Keratinocyte (primary cell): ENCODE data around the gene ZNF649. TPM values are rescaled to one million over a fixed set of nuclear protein-coding genes. Genes with fewer than 3 reads are reported as not detected.

ENCODE experiments used
- DNase-seq: peaks from one replicate; pipeline ENCODE4 v3.0.0-alpha.2; 2011; ENCODE audit warnings: low read depth, missing footprints, low spot score
- FAIRE-seq: peaks from 2 replicates; lab custom pipeline; 2011; peaks lifted over from hg19 to GRCh38; lab: Jason Lieb, UNC
- H2AFZ ChIP-seq: 2 replicates; pipeline ENCODE4 v1.6.0; 2012; ENCODE audit warnings: low read length, control low read depth, inconsistent platforms; ENCODE audit not compliant: control insufficient read depth
- H3K27ac ChIP-seq: 2 replicates; pipeline ENCODE4 v1.5.1; 2011; ENCODE audit warnings: low read length; ENCODE audit not compliant: control insufficient read depth, insufficient read depth
- H3K27me3 ChIP-seq: 3 replicates; pipeline ENCODE4 v1.6.0; 2011; ENCODE audit warnings: low read length; ENCODE audit not compliant: control insufficient read depth, insufficient read depth; ENCODE audit errors: extremely low read depth
- H3K36me3 ChIP-seq, 2 experiments: 2 replicates in 1 of 2; 3 replicates in 1 of 2; pipeline ENCODE4 v1.5.1; 2011; ENCODE audit warnings: low read length in 2 of 2, mild to moderate bottlenecking in 1 of 2; ENCODE audit not compliant: control insufficient read depth in 2 of 2, insufficient read depth in 2 of 2; ENCODE audit errors: extremely low read depth in 1 of 2
- H3K4me1 ChIP-seq: 3 replicates; pipeline ENCODE4 v1.5.1; 2011; ENCODE audit warnings: low read length; ENCODE audit not compliant: control insufficient read depth, insufficient read depth; ENCODE audit errors: extremely low read depth
- H3K4me2 ChIP-seq: 3 replicates; pipeline ENCODE4 v1.6.0; 2011; ENCODE audit warnings: low read depth, low read length; ENCODE audit not compliant: control insufficient read depth, insufficient read depth; ENCODE audit errors: extremely low read depth
- H3K4me3 ChIP-seq, 3 experiments: fragments of 200-600 bp in 1 of 3; sonication (generic) in 1 of 3; 2 replicates in 2 of 3; 3 replicates in 1 of 3; pipeline ENCODE4 v1.5.1; 2011 to 2016; ENCODE audit warnings: low read length in 3 of 3, mild to moderate bottlenecking in 3 of 3, control low read depth in 2 of 3, inconsistent platforms in 1 of 3, low read depth in 1 of 3, mixed read lengths in 1 of 3, mixed run types in 1 of 3, moderate library complexity in 1 of 3; ENCODE audit not compliant: control insufficient read depth in 2 of 3, insufficient read depth in 2 of 3; ENCODE audit errors: extremely low read depth in 1 of 3
- H3K79me2 ChIP-seq: 2 replicates; pipeline ENCODE4 v1.6.0; 2012; ENCODE audit warnings: low read length; ENCODE audit not compliant: control insufficient read depth, insufficient read depth
- H3K9ac ChIP-seq: 3 replicates; pipeline ENCODE4 v1.6.0; 2011; ENCODE audit warnings: low read length; ENCODE audit not compliant: control insufficient read depth, insufficient read depth; ENCODE audit errors: extremely low read depth
- H3K9me1 ChIP-seq: 3 replicates; pipeline ENCODE4 v1.6.0; 2011; ENCODE audit warnings: low read length; ENCODE audit not compliant: control insufficient read depth, insufficient read depth; ENCODE audit errors: extremely low read depth
- H3K9me3 ChIP-seq: 2 replicates; pipeline ENCODE4 v1.5.1; 2012; ENCODE audit warnings: low read depth, low read length; ENCODE audit not compliant: control insufficient read depth
- H4K20me1 ChIP-seq: 3 replicates; pipeline ENCODE4 v1.6.0; 2011; ENCODE audit warnings: low read length; ENCODE audit not compliant: control insufficient read depth, insufficient read depth; ENCODE audit errors: extremely low read depth
- EZH2 ChIP-seq: IDR thresholded peaks from one replicate; pipeline ENCODE4 v1.6.1; 2012; ENCODE audit warnings: inconsistent platforms, mild to moderate bottlenecking, low read length, moderate library complexity
- dilution Hi-C: fragments of 300-500 bp; cut with MboI; formaldehyde crosslinking; loops from one replicate; pipeline ENCODE4 v1.7.0; 2020; ENCODE audit warnings: low sequenced_read_pairs; ENCODE audit not compliant: extremely low pct_ligation_motif_present
- polyA plus RNA-seq, 5 experiments: library from polyadenylated mRNA; depleted of rRNA in 3 of 5; stranded (reverse) in 3 of 5; stranded (forward) in 1 of 5; unstranded in 1 of 5; fragments of >200 nt; gene quantifications; 1 replicate in 1 of 5; 2 replicates in 3 of 5; 3 replicates in 1 of 5; pipeline versions ENCODE4 v1.2.1 to v1.2.3, GENCODE V29; 2011 to 2012; ENCODE audit warnings: missing spikeins in 2 of 5, low read depth in 1 of 5, low replicate concordance in 1 of 5
- TF ChIP-seq, protein P1 (sequence below), 3 experiments: IDR thresholded peaks in 1 of 3; conservative IDR thresholded peaks in 1 of 3; optimal IDR thresholded peaks in 1 of 3; 2 replicates in 2 of 3; 3 replicates in 1 of 3; pipeline versions ENCODE3 to v1.5.1; 2011; ENCODE audit warnings: low read length in 3 of 3, mild to moderate bottlenecking in 3 of 3, moderate library complexity in 2 of 3, control low read depth in 1 of 3, inconsistent platforms in 1 of 3; ENCODE audit not compliant: insufficient read depth in 2 of 3; ENCODE audit errors: extremely low read depth in 1 of 3

ZNF649 gene
- polyA plus RNA-seq, 1 donor (not counting 4 experiments of a cell fraction or from before 2014, with no cell fraction given): 6.5 TPM

- TF ChIP-seq, protein P1, sequence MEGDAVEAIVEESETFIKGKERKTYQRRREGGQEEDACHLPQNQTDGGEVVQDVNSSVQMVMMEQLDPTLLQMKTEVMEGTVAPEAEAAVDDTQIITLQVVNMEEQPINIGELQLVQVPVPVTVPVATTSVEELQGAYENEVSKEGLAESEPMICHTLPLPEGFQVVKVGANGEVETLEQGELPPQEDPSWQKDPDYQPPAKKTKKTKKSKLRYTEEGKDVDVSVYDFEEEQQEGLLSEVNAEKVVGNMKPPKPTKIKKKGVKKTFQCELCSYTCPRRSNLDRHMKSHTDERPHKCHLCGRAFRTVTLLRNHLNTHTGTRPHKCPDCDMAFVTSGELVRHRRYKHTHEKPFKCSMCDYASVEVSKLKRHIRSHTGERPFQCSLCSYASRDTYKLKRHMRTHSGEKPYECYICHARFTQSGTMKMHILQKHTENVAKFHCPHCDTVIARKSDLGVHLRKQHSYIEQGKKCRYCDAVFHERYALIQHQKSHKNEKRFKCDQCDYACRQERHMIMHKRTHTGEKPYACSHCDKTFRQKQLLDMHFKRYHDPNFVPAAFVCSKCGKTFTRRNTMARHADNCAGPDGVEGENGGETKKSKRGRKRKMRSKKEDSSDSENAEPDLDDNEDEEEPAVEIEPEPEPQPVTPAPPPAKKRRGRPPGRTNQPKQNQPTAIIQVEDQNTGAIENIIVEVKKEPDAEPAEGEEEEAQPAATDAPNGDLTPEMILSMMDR (optimal IDR thresholded peaks at IDR 0.05 in 1 of 3, IDR thresholded peaks at IDR 0.05 in 1 of 3, conservative IDR thresholded peaks at IDR 0.05 in 1 of 3; ENCODE audit: extremely low read depth in 1 of 3, insufficient read depth in 2 of 3, low read length in 3 of 3): no peak
- TF ChIP-seq EZH2: no peak
- H3K4me2 ChIP-seq: no peak overlapping the region
- H3K27ac ChIP-seq: no peak overlapping the region
- no peak overlapping the region for H2AFZ ChIP-seq
- no peaks in the 10 kb centered on the region for H3K4me1 ChIP-seq
- H3K79me2 ChIP-seq: no peaks in the 10 kb centered on the region
- dilution Hi-C loops: no loop called here
- no peak overlapping the region for H3K4me3 ChIP-seq
- H3K27me3 ChIP-seq: no peaks in the 10 kb centered on the region
- H4K20me1 ChIP-seq: no peaks in the 10 kb centered on the region
- H3K9me1 ChIP-seq: no peaks in the 10 kb centered on the region
- peaks cover 37% of the 10 kb centered on the region for H3K9me3 ChIP-seq
- H3K9ac ChIP-seq: no peak overlapping the region
- FAIRE-seq: no peak
- H3K36me3 ChIP-seq: peaks cover 4 to 19% of the 10 kb centered on the region in 2 experiments
- no peak for DNase-seq
Measured at GRCh38 chr19:51946602-51947001, 41.8 kb upstream of the ZNF649 start.

DNA sequence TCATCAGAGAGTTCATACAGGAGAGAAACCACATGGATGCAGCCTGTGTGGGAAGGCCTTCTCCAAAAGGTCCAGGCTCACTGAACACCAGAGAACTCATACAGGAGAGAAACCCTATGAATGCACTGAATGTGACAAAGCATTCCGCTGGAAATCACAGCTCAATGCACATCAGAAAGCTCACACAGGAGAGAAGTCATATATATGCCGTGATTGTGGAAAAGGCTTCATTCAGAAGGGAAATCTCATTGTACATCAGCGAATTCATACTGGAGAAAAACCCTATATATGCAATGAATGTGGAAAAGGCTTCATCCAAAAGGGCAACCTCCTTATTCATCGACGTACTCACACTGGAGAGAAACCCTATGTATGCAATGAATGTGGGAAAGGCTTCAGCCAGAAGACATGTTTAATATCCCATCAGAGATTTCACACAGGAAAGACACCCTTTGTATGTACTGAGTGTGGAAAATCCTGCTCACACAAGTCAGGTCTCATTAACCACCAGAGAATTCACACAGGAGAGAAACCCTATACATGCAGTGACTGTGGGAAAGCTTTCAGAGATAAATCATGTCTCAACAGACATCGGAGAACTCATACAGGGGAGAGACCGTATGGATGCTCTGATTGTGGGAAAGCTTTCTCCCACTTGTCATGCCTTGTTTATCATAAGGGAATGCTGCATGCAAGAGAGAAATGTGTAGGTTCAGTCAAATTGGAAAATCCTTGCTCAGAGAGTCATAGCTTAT, 40.2 kb upstream of the ZNF649 start:
- Histone ChIP-seq H3K4me2 (no peak overlapping the region), H3K4me3 (no peak overlapping the region), H3K79me2 (no peaks in the 10 kb centered on the region), H3K9me3 (peaks cover 45% of the 10 kb centered on the region), H4K20me1 (no peaks in the 10 kb centered on the region), H2AFZ (no peak overlapping the region), H3K9me1 (no peaks in the 10 kb centered on the region), H3K9ac (no peak overlapping the region), H3K27me3 (no peaks in the 10 kb centered on the region), H3K4me1 (no peaks in the 10 kb centered on the region), H3K36me3 (peaks cover 4 to 27% of the 10 kb centered on the region in 2 experiments), H3K27ac (no peak overlapping the region)
- no peak for TF ChIP-seq EZH2
- TF ChIP-seq, protein P1 (optimal IDR thresholded peaks at IDR 0.05 in 1 of 3, IDR thresholded peaks at IDR 0.05 in 1 of 3, conservative IDR thresholded peaks at IDR 0.05 in 1 of 3; ENCODE audit: extremely low read depth in 1 of 3, insufficient read depth in 2 of 3, low read length in 3 of 3): no peak
- DNase-seq (no peak), FAIRE-seq (no peak)
- dilution Hi-C loops: no loop called here
